Smooth muscle cell (in vitro differentiated cells): Measurements from ENCODE around the gene RPL7A. TPM values are rescaled to one million over a fixed set of nuclear protein-coding genes. Genes with fewer than 3 reads are reported as not detected.

Experiments
- DNase-seq: peaks from one replicate; lab custom pipeline; 2025; ENCODE audit not compliant: unreplicated experiment; lab: John Stamatoyannopoulos, UW
- H2AFZ ChIP-seq: fragments of 200-600 bp; sonication (generic); 2 replicates; pipeline ENCODE4 v1.6.0; 2016; ENCODE audit warnings: antibody characterized with exemption, low read depth, mild to moderate bottlenecking
- H3F3A ChIP-seq: fragments of 200-600 bp; sonication (generic); 2 replicates; pipeline ENCODE4 v1.6.0; 2017; ENCODE audit warnings: antibody characterized with exemption, low read depth
- H3K27ac ChIP-seq: fragments of 200-600 bp; sonication (generic); 2 replicates; pipeline ENCODE4 v1.5.1; 2016; ENCODE audit warnings: low read depth, mild to moderate bottlenecking
- H3K27me3 ChIP-seq: fragments of 200-600 bp; sonication (generic); 2 replicates; pipeline ENCODE4 v1.6.1; 2016; ENCODE audit warnings: low read depth, mild to moderate bottlenecking
- H3K36me3 ChIP-seq: fragments of 200-600 bp; sonication (generic); 2 replicates; pipeline ENCODE4 v1.5.1; 2016; ENCODE audit warnings: low read depth
- H3K4me1 ChIP-seq: fragments of 200-600 bp; sonication (generic); 2 replicates; pipeline ENCODE4 v1.5.1; 2016; ENCODE audit warnings: low read depth
- H3K4me2 ChIP-seq: fragments of 200-600 bp; sonication (generic); 2 replicates; pipeline ENCODE4 v1.6.0; 2016; ENCODE audit warnings: mild to moderate bottlenecking
- H3K4me3 ChIP-seq: fragments of 200-600 bp; sonication (generic); 2 replicates; pipeline ENCODE4 v1.5.1; 2016; ENCODE audit warnings: mild to moderate bottlenecking
- H3K79me2 ChIP-seq: fragments of 200-600 bp; sonication (generic); 2 replicates; pipeline ENCODE4 v1.6.0; 2016; ENCODE audit warnings: low read depth, mild to moderate bottlenecking
- H3K9ac ChIP-seq: fragments of 200-600 bp; sonication (generic); 2 replicates; pipeline ENCODE4 v1.6.0; 2016; ENCODE audit warnings: low read depth
- H3K9me3 ChIP-seq: fragments of 200-600 bp; sonication (generic); replicated peaks from 2 replicates; pipeline ENCODE4 v1.5.1; 2016; ENCODE audit warnings: low read depth
- H4K20me1 ChIP-seq: fragments of 200-600 bp; sonication (generic); 2 replicates; pipeline ENCODE4 v1.6.0; 2016; ENCODE audit warnings: low read depth
- WGBS: methylation state at CpG from one replicate; pipeline ENCODE4 v1.1.7; 2016; ENCODE audit warnings: low lambda C conversion rate; 5-methylcytosine and 5-hydroxymethylcytosine counted together
- polyA plus RNA-seq: library from polyadenylated mRNA; unstranded; fragments of >200 nt; fragmentation: Nextera tagmentation; extraction: Ambion mirVana; gene quantifications from 2 replicates; pipeline ENCODE4 v1.2.1, GENCODE V29; 2016
- total RNA-seq: library from RNA; depleted of rRNA; stranded (reverse); fragments of >200 nt; gene quantifications from 2 replicates; pipeline ENCODE4 v1.2.3, GENCODE V29; 2014
- TF ChIP-seq, protein P1 (sequence below): fragments of 200-600 bp; sonication (generic); IDR thresholded peaks from 2 replicates; pipeline ENCODE4 v1.5.1; 2017; ENCODE audit warnings: borderline replicate concordance, mild to moderate bottlenecking, antibody characterized with exemption; ENCODE audit not compliant: insufficient read depth, poor library complexity, severe bottlenecking

RPL7A gene
- total and polyA plus RNA-seq, 2 experiments from 2014 or later, result 372 to 1,254 TPM

DNA sequence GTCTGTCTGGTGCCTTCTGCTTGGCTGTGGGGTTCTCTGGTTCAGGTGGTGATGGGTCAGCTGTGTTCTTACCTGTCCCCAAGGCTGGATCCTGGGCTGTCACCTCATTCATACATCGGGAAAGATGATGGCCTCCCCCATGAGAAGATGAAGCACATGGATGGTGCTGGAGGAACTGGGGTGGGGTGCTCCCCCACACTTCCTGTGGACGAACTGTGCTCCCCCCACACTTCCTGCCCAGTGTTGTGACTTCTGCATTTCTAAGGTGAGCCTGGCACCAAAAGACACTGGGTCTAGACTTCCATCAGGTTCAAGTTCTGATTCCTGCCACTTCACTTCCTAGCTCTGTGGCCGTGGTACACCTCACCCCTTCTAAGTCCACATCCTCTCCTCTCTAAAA lies 7.8 kb upstream of the RPL7A start:
- no peak overlapping the region for H2AFZ ChIP-seq
- H3K36me3 ChIP-seq, result no peaks in the 10 kb centered on the region
- WGBS, result 95% methylated on average over 3 of the region's 3 CpGs
- TF ChIP-seq, protein P1, sequence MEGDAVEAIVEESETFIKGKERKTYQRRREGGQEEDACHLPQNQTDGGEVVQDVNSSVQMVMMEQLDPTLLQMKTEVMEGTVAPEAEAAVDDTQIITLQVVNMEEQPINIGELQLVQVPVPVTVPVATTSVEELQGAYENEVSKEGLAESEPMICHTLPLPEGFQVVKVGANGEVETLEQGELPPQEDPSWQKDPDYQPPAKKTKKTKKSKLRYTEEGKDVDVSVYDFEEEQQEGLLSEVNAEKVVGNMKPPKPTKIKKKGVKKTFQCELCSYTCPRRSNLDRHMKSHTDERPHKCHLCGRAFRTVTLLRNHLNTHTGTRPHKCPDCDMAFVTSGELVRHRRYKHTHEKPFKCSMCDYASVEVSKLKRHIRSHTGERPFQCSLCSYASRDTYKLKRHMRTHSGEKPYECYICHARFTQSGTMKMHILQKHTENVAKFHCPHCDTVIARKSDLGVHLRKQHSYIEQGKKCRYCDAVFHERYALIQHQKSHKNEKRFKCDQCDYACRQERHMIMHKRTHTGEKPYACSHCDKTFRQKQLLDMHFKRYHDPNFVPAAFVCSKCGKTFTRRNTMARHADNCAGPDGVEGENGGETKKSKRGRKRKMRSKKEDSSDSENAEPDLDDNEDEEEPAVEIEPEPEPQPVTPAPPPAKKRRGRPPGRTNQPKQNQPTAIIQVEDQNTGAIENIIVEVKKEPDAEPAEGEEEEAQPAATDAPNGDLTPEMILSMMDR, result no peak
- H3K4me1 ChIP-seq, result peaks cover 2% of the 10 kb centered on the region
- peaks cover 10% of the 10 kb centered on the region for H3K79me2 ChIP-seq
- H3K9me3 ChIP-seq, result no peaks in the 10 kb centered on the region
- no peak overlapping the region for H3K27ac ChIP-seq
- H3K4me3 ChIP-seq, result no peak overlapping the region
- H3K4me2 ChIP-seq, result no peak overlapping the region
- H4K20me1 ChIP-seq, result peaks cover 6% of the 10 kb centered on the region
- no peak overlapping the region for H3K9ac ChIP-seq
- no peak for DNase-seq
- H3K27me3 ChIP-seq, result no peaks in the 10 kb centered on the region
- no peaks in the 10 kb centered on the region for H3F3A ChIP-seq

GRCh38 chr9:133340916-133341315 lies 7.1 kb upstream of the RPL7A start:
- 94% methylated on average over 13 of the region's 13 CpGs for WGBS
- Histone ChIP-seq H3K4me1 (no peaks in the 10 kb centered on the region), H3K27me3 (no peaks in the 10 kb centered on the region), H4K20me1 (peaks cover 10% of the 10 kb centered on the region), H3K4me3 (no peak overlapping the region), H2AFZ (no peak overlapping the region), H3K9me3 (no peaks in the 10 kb centered on the region), H3K9ac (no peak overlapping the region), H3K4me2 (no peak overlapping the region), H3K79me2 (peaks cover 10% of the 10 kb centered on the region), H3F3A (no peaks in the 10 kb centered on the region), H3K36me3 (no peaks in the 10 kb centered on the region), H3K27ac (no peak overlapping the region)
- DNase-seq, result no peak
- TF ChIP-seq, protein P1, result no peak

- no peaks in the 10 kb centered on the region for H3K9me3 ChIP-seq
- H3F3A ChIP-seq, result no peaks in the 10 kb centered on the region
- peaks cover 1% of the 10 kb centered on the region for H3K4me1 ChIP-seq
- no peak overlapping the region for H3K9ac ChIP-seq
- no peak overlapping the region for H3K27ac ChIP-seq
- peaks cover 16% of the 10 kb centered on the region for H4K20me1 ChIP-seq
- WGBS, result 97% methylated on average over 15 of the region's 15 CpGs
- no peaks in the 10 kb centered on the region for H3K36me3 ChIP-seq
- H3K27me3 ChIP-seq, result no peaks in the 10 kb centered on the region
- TF ChIP-seq, protein P1, result no peak
- no peak overlapping the region for H2AFZ ChIP-seq
- no peak overlapping the region for H3K4me3 ChIP-seq
- H3K79me2 ChIP-seq, result peaks cover 16% of the 10 kb centered on the region
- no peak overlapping the region for H3K4me2 ChIP-seq
- no peak for DNase-seq
These were observed 6.5 kb upstream of the RPL7A start for GRCh38 chr9:133341369-133342068.

- WGBS, result 83% methylated on average over 12 of the region's 12 CpGs
- Histone ChIP-seq H3K4me3 (no peak overlapping the region), H3K9me3 (no peaks in the 10 kb centered on the region), H3K9ac (no peak overlapping the region), H3K27me3 (no peaks in the 10 kb centered on the region), H3K4me1 (peaks cover 6% of the 10 kb centered on the region), H3K27ac (no peak overlapping the region), H2AFZ (no peak overlapping the region), H3F3A (no peaks in the 10 kb centered on the region), H3K79me2 (peaks cover 20% of the 10 kb centered on the region), H3K4me2 (no peak overlapping the region), H4K20me1 (peaks cover 21% of the 10 kb centered on the region), H3K36me3 (no peaks in the 10 kb centered on the region)
- DNase-seq, result no peak
- TF ChIP-seq, protein P1, result no peak
These were observed 6.0 kb upstream of the RPL7A start for GRCh38 chr9:133342069-133342406.
